ENCODE data around the gene SELENON. TPM values are rescaled to one million over a fixed set of nuclear protein-coding genes. Genes with fewer than 3 reads are reported as not detected.

Gene SELENON
- total RNA-seq, 2 donors from 2014 or later: 6.6 to 9.6 TPM

GRCh38 chr1:25814549-25815087 is 14.6 kb downstream of the SELENON start:
- Mint-ChIP-seq H3K27me3 (no peaks in the 10 kb centered on the region), H3K4me1 (ENCODE audit: low read depth in 2 of 2) (peaks cover 17 to 21% of the 10 kb centered on the region in 2 donors), H3K4me3 (no peak overlapping the region), H3K27ac (no peak overlapping the region), H3K9me3 (no peaks in the 10 kb centered on the region), H3K36me3 (no peaks in the 10 kb centered on the region)
- DNase-seq (ENCODE audit: low spot score) (no peak), ATAC-seq (no peak)

- Mint-ChIP-seq H3K27me3 (no peaks in the 10 kb centered on the region), H3K4me3 (no peak overlapping the region), H3K36me3 (no peaks in the 10 kb centered on the region), H3K4me1 (ENCODE audit: low read depth in 2 of 2) (peaks cover 17 to 21% of the 10 kb centered on the region in 2 donors), H3K27ac (no peak overlapping the region), H3K9me3 (no peaks in the 10 kb centered on the region)
- ATAC-seq (no peak), DNase-seq (ENCODE audit: low spot score) (no peak)
These were observed 15.5 kb downstream of the SELENON start for GRCh38 chr1:25815208-25816111.

GRCh38 chr1:25816112-25816718 is 16.2 kb downstream of the SELENON start:
- H3K36me3 Mint-ChIP-seq: no peaks in the 10 kb centered on the region
- H3K27ac Mint-ChIP-seq: no peak overlapping the region
- no peak for ATAC-seq
- peaks cover 25 to 28% of the 10 kb centered on the region in 2 donors for H3K4me1 Mint-ChIP-seq (ENCODE audit: low read depth in 2 of 2)
- no peak for DNase-seq (ENCODE audit: low spot score)
- no peaks in the 10 kb centered on the region for H3K27me3 Mint-ChIP-seq
- no peak overlapping the region for H3K4me3 Mint-ChIP-seq
- no peaks in the 10 kb centered on the region for H3K9me3 Mint-ChIP-seq

- Mint-ChIP-seq H3K27ac (peak overlapping the region; percentile 88 to 93), H3K4me3 (peak overlapping the region; percentile 92), H3K4me1 (ENCODE audit: low read depth in 2 of 2) (peaks cover 37% of the 10 kb centered on the region in 2 donors), H3K9me3 (no peaks in the 10 kb centered on the region), H3K27me3 (no peaks in the 10 kb centered on the region), H3K36me3 (no peaks in the 10 kb centered on the region)
- ATAC-seq: no peak
- no peak for DNase-seq (ENCODE audit: low spot score)
These were observed 18.0 kb downstream of the SELENON start for GRCh38 chr1:25817840-25818501.

GRCh38 chr1:25818569-25818968 is 18.6 kb downstream of the SELENON start:
- DNase-seq (ENCODE audit: low spot score) (no peak), ATAC-seq (no peak)
- H3K36me3 Mint-ChIP-seq: no peaks in the 10 kb centered on the region
- H3K27ac Mint-ChIP-seq: peak overlapping the region; percentile 88 to 93
- H3K4me3 Mint-ChIP-seq: peak overlapping the region; percentile 92
- peaks cover 34 to 37% of the 10 kb centered on the region in 2 donors for H3K4me1 Mint-ChIP-seq (ENCODE audit: low read depth in 2 of 2)
- H3K27me3 Mint-ChIP-seq: no peaks in the 10 kb centered on the region
- no peaks in the 10 kb centered on the region for H3K9me3 Mint-ChIP-seq

- H3K36me3 Mint-ChIP-seq: no peaks in the 10 kb centered on the region
- H3K27me3 Mint-ChIP-seq: no peaks in the 10 kb centered on the region
- DNase-seq (ENCODE audit: low spot score): peak; percentile 93
- peak within 1 kb of the TSS; percentile 98 for H3K4me3 Mint-ChIP-seq
- H3K9me3 Mint-ChIP-seq: no peaks in the 10 kb centered on the region
- H3K4me1 Mint-ChIP-seq (ENCODE audit: low read depth in 2 of 2): peaks cover 34 to 37% of the 10 kb centered on the region in 2 donors
- ATAC-seq: peak; percentile 93 to 94
- H3K27ac Mint-ChIP-seq: peak within 1 kb of the TSS; percentile 88 to 93
These were observed 19.7 kb downstream of the SELENON start, which contains the start of gene MTFR1L for GRCh38 chr1:25819491-25820246. TSS of gene MTFR1L (plus strand) at chr1:25819954. CDS start at chr1:25823105, 3,151 bp downstream.

- Mint-ChIP-seq H3K4me1 (ENCODE audit: low read depth in 2 of 2) (peaks cover 30 to 37% of the 10 kb centered on the region in 2 donors), H3K27ac (peak overlapping the region; percentile 88 to 93), H3K4me3 (peak overlapping the region; percentile 98), H3K9me3 (no peaks in the 10 kb centered on the region), H3K36me3 (no peaks in the 10 kb centered on the region), H3K27me3 (no peaks in the 10 kb centered on the region)
- DNase-seq (ENCODE audit: low spot score): peak; percentile 84
- ATAC-seq: peak; percentile 80 to 84
These were observed 20.5 kb downstream of the SELENON start for GRCh38 chr1:25820247-25821111.

GRCh38 chr1:25821112-25821476 is 21.1 kb downstream of the SELENON start:
- no peaks in the 10 kb centered on the region for H3K36me3 Mint-ChIP-seq
- H3K4me3 Mint-ChIP-seq: peak overlapping the region; percentile 98
- H3K9me3 Mint-ChIP-seq: no peaks in the 10 kb centered on the region
- ATAC-seq (no peak), DNase-seq (ENCODE audit: low spot score) (no peak)
- H3K27me3 Mint-ChIP-seq: no peaks in the 10 kb centered on the region
- peak overlapping the region; percentile 88 to 93 for H3K27ac Mint-ChIP-seq
- peaks cover 30 to 37% of the 10 kb centered on the region in 2 donors for H3K4me1 Mint-ChIP-seq (ENCODE audit: low read depth in 2 of 2)

GRCh38 chr1:25821630-25822091 is 21.7 kb downstream of the SELENON start:
- H3K27ac Mint-ChIP-seq: peak overlapping the region; percentile 88 to 93
- ATAC-seq (no peak), DNase-seq (ENCODE audit: low spot score) (no peak)
- peak overlapping the region; percentile 98 for H3K4me3 Mint-ChIP-seq
- no peaks in the 10 kb centered on the region for H3K36me3 Mint-ChIP-seq
- peaks cover 30 to 37% of the 10 kb centered on the region in 2 donors for H3K4me1 Mint-ChIP-seq (ENCODE audit: low read depth in 2 of 2)
- no peaks in the 10 kb centered on the region for H3K9me3 Mint-ChIP-seq
- no peaks in the 10 kb centered on the region for H3K27me3 Mint-ChIP-seq

- Mint-ChIP-seq H3K27me3 (no peaks in the 10 kb centered on the region), H3K27ac (no peak overlapping the region), H3K36me3 (peaks cover 5% of the 10 kb centered on the region)
These were observed 25.6 kb downstream of the SELENON start for GRCh38 chr1:25825605-25826004.

GRCh38 chr1:25826571-25826970 is 26.6 kb downstream of the SELENON start:
- Mint-ChIP-seq H3K36me3 (peaks cover 11% of the 10 kb centered on the region), H3K9me3 (no peaks in the 10 kb centered on the region), H3K27me3 (no peaks in the 10 kb centered on the region), H3K4me3 (no peak overlapping the region), H3K4me1 (ENCODE audit: low read depth in 2 of 2) (peaks cover 8 to 9% of the 10 kb centered on the region in 2 donors), H3K27ac (no peak overlapping the region)
- DNase-seq (ENCODE audit: low spot score) (no peak), ATAC-seq (no peak)

More at GRCh38 chr1:25825605-25826004, 25.6 kb downstream of the SELENON start:
- Mint-ChIP-seq H3K9me3 (no peaks in the 10 kb centered on the region), H3K4me1 (ENCODE audit: low read depth in 2 of 2) (peaks cover 15 to 18% of the 10 kb centered on the region in 2 donors), H3K4me3 (no peak overlapping the region)
- no peak for DNase-seq (ENCODE audit: low spot score)
- no peak for ATAC-seq

GRCh38 chr1:25828491-25828890 is 28.5 kb downstream of the SELENON start:
- H3K27me3 Mint-ChIP-seq: no peaks in the 10 kb centered on the region
- H3K4me3 Mint-ChIP-seq: no peak overlapping the region
- H3K9me3 Mint-ChIP-seq: no peaks in the 10 kb centered on the region
- no peaks in the 10 kb centered on the region for H3K4me1 Mint-ChIP-seq (ENCODE audit: low read depth in 2 of 2)
- no peak overlapping the region for H3K27ac Mint-ChIP-seq
- no peak for ATAC-seq
- no peak for DNase-seq (ENCODE audit: low spot score)
- H3K36me3 Mint-ChIP-seq: peaks cover 11% of the 10 kb centered on the region

All from natural killer cell treated with Interleukin-12 subunit alpha and Interleukin-12 subunit beta and Interleukin-15 and Interleukin-18, amount 100 ng/mL, for 72 hours (primary cell).